Gastrocnemius medialis (tissue), 4 donors: ENCODE measurements around the gene ITGAD. TPM values are rescaled to one million over a fixed set of nuclear protein-coding genes. Genes with fewer than 3 reads are reported as not detected.
A peak's percentile ranks its signal among the peaks of the same experiment; 100 is the strongest.

Experiments used
- ATAC-seq, 2 donors: fragments of 150-250 bp; one replicate each; pipeline ENCODE4 v1.9.1; 2016
- DNase-seq, 2 donors: peaks; one replicate each; pipeline ENCODE4 v3.0.0-alpha.2; 2019
- H3K27ac ChIP-seq, 4 donors: fragments of 200-600 bp; sonication (generic); 1 replicate in 1 of 4; 2 replicates in 3 of 4; pipeline ENCODE4 v1.5.1; 2016 to 2018; ENCODE audit warnings: mild to moderate bottlenecking in 2 of 4, moderate library complexity in 1 of 4
- H3K27me3 ChIP-seq, 3 donors: fragments of 200-600 bp; sonication (generic) in 2 of 3; 1 replicate in 1 of 3; 2 replicates in 2 of 3; pipeline versions ENCODE4 v1.5.1 to v1.6.0; 2016 to 2019; ENCODE audit warnings: mild to moderate bottlenecking in 1 of 3, moderate library complexity in 1 of 3
- H3K36me3 ChIP-seq, 2 donors: fragments of 200-600 bp; sonication (generic) in 1 of 2; one replicate each; pipeline ENCODE4 v1.5.1; 2017 to 2018
- H3K4me1 ChIP-seq, 2 donors: fragments of 200-600 bp; sonication (generic) in 1 of 2; one replicate each; pipeline ENCODE4 v1.5.1; 2016 to 2017; ENCODE audit warnings: mild to moderate bottlenecking in 2 of 2
- H3K4me3 ChIP-seq, 4 donors: fragments of 200-600 bp; sonication (generic) in 3 of 4; 1 replicate in 1 of 4; 2 replicates in 3 of 4; pipeline ENCODE4 v1.5.1; 2016 to 2019; ENCODE audit warnings: mild to moderate bottlenecking in 2 of 4
- H3K9me3 ChIP-seq, 3 donors: fragments of 200-600 bp; sonication (generic) in 2 of 3; 1 replicate in 1 of 3; 2 replicates in 2 of 3; pipeline ENCODE4 v1.5.1; 2016 to 2019
- CTCF ChIP-seq, 5 experiments: fragments of 450-650 bp in 3 of 5; fragments of 200-600 bp in 2 of 5; sonication (generic) in 2 of 5; IDR thresholded peaks in 4 of 5; conservative IDR thresholded peaks in 1 of 5; 1 replicate in 4 of 5; 2 replicates in 1 of 5; pipeline ENCODE4 v1.5.1; 2016 to 2019; ENCODE audit warnings: antibody characterized with exemption in 5 of 5, mild to moderate bottlenecking in 3 of 5, moderate library complexity in 3 of 5
- POLR2A ChIP-seq, 2 donors: fragments of 450-650 bp; IDR thresholded peaks; one replicate each; pipeline ENCODE4 v1.6.1; 2017; ENCODE audit warnings: antibody characterized with exemption in 2 of 2, mild to moderate bottlenecking in 2 of 2, moderate library complexity in 2 of 2
- in situ Hi-C, 4 donors: fragments of 200-750 bp; cut with MboI; loops; one replicate each; pipeline versions ENCODE4 v1.15.0 to v1.8.0; 2017; ENCODE audit warnings: low sequenced_read_pairs in 4 of 4
- intact Hi-C: fragments of 100-400 bp; cut with DNase I; formaldehyde crosslinking; loops from one replicate; pipeline ENCODE4 v1.15.1; 2023; ENCODE audit warnings: low total_unique reads
- total RNA-seq, 4 donors: library from RNA; depleted of rRNA; stranded (reverse); fragments of >200 nt; gene quantifications; one replicate each; pipeline versions ENCODE4 v1.1.0 to v1.2.3, GENCODE V29; 2016

ITGAD gene
- total RNA-seq, 4 donors from 2014 or later, result not detected

GRCh38 chr16:31451681-31452351, 58.7 kb downstream of the ITGAD start:
- H3K27me3 ChIP-seq, result no peaks in the 10 kb centered on the region
- peaks cover 52 to 53% of the 10 kb centered on the region in 2 donors for H3K4me1 ChIP-seq
- H3K27ac ChIP-seq, result peak overlapping the region; percentile 90 to 99 (median 94)
- ATAC-seq (peak; percentile 12 to 33), DNase-seq (peak in 1 of 2 donors; percentile 84)
- TF ChIP-seq POLR2A (IDR thresholded peaks at IDR 0.05) (no peak), CTCF (IDR thresholded peaks at IDR 0.05 in 4 of 5, conservative IDR thresholded peaks at IDR 0.05 in 1 of 5) (peak; percentile 47 to 71 (median 65))
- no peak overlapping the region for H3K4me3 ChIP-seq
- H3K36me3 ChIP-seq, result no peaks in the 10 kb centered on the region
- intact Hi-C loops, result loop anchor here (2.0 kb wide), 1 partner anchor 271 kb away; the partner anchor contains the start of gene FUS
- H3K9me3 ChIP-seq, result no peaks in the 10 kb centered on the region
- in situ Hi-C loops, result loop anchor here in 1 of 4 donors (10.0 kb wide), 1 partner anchor 53 kb away; the partner anchor contains the start of gene RUSF1

GRCh38 chr16:31452631-31453106, 59.5 kb downstream of the ITGAD start:
- in situ Hi-C loops, result loop anchor here in 1 of 4 donors (10.0 kb wide), 1 partner anchor 52 kb away; the partner anchor contains the start of gene RUSF1

GRCh38 chr16:31453255-31454204, 60.4 kb downstream of the ITGAD start:
- Histone ChIP-seq H3K27ac (peak overlapping the region; percentile 90 to 99 (median 94)), H3K4me1 (peaks cover 65 to 68% of the 10 kb centered on the region in 2 donors), H3K27me3 (no peaks in the 10 kb centered on the region), H3K9me3 (no peaks in the 10 kb centered on the region), H3K36me3 (no peaks in the 10 kb centered on the region), H3K4me3 (peak overlapping the region; percentile 13 to 24 (median 18))
- DNase-seq (peak; percentile 82 to 94), ATAC-seq (peak; percentile 77 to 83)
- intact Hi-C loops (loop anchor here (1.0 to 2.0 kb wide), 3 partner anchors 25 to 273 kb away; partner anchors contain the start of genes COX6A2, FUS and TRIM72), in situ Hi-C loops (loop anchor here in 1 of 4 donors (10.0 kb wide), 1 partner anchor 51 kb away; the partner anchor contains the start of gene RUSF1)
- TF ChIP-seq POLR2A (IDR thresholded peaks at IDR 0.05), result peak in 1 of 2 donors; percentile 39
- TF ChIP-seq CTCF (IDR thresholded peaks at IDR 0.05 in 4 of 5, conservative IDR thresholded peaks at IDR 0.05 in 1 of 5), result no peak

More at GRCh38 chr16:31452631-31453106, 59.5 kb downstream of the ITGAD start:
- no peaks in the 10 kb centered on the region for H3K9me3 ChIP-seq
- peak overlapping the region in 2 of 4 donors; percentile 23 to 24 for H3K4me3 ChIP-seq
- TF ChIP-seq CTCF (IDR thresholded peaks at IDR 0.05 in 4 of 5, conservative IDR thresholded peaks at IDR 0.05 in 1 of 5) (no peak), POLR2A (IDR thresholded peaks at IDR 0.05) (no peak)
- no peak for DNase-seq
- ATAC-seq, result peak in 1 of 2 donors; percentile 18
- peaks cover 61 to 62% of the 10 kb centered on the region in 2 donors for H3K4me1 ChIP-seq
- intact Hi-C loops, result loop anchor here (1.0 to 2.0 kb wide), 3 partner anchors 24 to 272 kb away; partner anchors contain the start of genes COX6A2, FUS and TRIM72
- H3K27me3 ChIP-seq, result no peaks in the 10 kb centered on the region
- H3K36me3 ChIP-seq, result no peaks in the 10 kb centered on the region
- H3K27ac ChIP-seq, result peak overlapping the region; percentile 90 to 99 (median 94)
